ENCODE measurements around the gene TTC33. TPM values are rescaled to one million over a fixed set of nuclear protein-coding genes. Genes with fewer than 3 reads are reported as not detected.

Gene TTC33
- total RNA-seq, 6 experiments from 2014 or later: 5.6 to 9.2 (median 7.0) TPM

DNA sequence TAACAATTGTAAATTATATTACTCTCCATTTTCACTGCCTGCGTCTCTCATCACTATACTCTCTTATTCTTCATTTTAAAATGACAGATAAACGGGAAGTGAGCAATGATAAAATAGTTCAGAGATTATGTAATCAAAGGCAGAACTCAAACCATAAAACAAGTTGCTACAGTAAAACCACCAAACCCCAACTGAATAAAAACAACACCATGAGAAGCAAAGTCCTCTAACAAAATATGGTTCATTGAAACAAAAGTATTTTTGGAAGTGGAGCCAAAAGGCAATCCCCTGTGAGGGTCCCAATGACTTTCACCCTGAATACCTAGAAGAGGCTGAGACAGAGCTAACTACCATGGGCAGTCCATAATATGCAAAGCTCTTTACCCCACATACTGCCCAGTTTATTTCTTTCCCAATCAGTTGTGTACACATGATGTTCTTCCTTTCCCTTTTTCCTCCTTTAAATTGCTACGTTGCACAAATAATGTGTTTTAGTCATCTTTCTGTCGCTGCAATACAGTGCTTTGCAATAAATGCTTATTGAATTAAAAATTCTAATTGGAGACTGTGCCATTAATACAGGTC lies 140.1 kb downstream of the TTC33 start:
- intact Hi-C loops (cut with DNase I): no loop called here
- Histone ChIP-seq H3K4me3 (no peak overlapping the region), H3K36me3 (no peaks in the 10 kb centered on the region), H3K27me3 (no peaks in the 10 kb centered on the region), H3K4me1 (no peaks in the 10 kb centered on the region), H3K9me3 (no peaks in the 10 kb centered on the region), H3K27ac (no peak overlapping the region)
- no peak for TF ChIP-seq POLR2A (IDR thresholded peaks at IDR 0.05)
- TF ChIP-seq, protein P1, sequence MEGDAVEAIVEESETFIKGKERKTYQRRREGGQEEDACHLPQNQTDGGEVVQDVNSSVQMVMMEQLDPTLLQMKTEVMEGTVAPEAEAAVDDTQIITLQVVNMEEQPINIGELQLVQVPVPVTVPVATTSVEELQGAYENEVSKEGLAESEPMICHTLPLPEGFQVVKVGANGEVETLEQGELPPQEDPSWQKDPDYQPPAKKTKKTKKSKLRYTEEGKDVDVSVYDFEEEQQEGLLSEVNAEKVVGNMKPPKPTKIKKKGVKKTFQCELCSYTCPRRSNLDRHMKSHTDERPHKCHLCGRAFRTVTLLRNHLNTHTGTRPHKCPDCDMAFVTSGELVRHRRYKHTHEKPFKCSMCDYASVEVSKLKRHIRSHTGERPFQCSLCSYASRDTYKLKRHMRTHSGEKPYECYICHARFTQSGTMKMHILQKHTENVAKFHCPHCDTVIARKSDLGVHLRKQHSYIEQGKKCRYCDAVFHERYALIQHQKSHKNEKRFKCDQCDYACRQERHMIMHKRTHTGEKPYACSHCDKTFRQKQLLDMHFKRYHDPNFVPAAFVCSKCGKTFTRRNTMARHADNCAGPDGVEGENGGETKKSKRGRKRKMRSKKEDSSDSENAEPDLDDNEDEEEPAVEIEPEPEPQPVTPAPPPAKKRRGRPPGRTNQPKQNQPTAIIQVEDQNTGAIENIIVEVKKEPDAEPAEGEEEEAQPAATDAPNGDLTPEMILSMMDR (IDR thresholded peaks at IDR 0.05): no peak
- ATAC-seq (peak; percentile 36 to 65 (median 54)), DNase-seq (no peak)
- WGBS (ENCODE audit: insufficient coverage, low coverage, low lambda C conversion rate, missing lambda C conversion rate): 50% methylated on average over 4 of the region's 4 CpGs

DNA sequence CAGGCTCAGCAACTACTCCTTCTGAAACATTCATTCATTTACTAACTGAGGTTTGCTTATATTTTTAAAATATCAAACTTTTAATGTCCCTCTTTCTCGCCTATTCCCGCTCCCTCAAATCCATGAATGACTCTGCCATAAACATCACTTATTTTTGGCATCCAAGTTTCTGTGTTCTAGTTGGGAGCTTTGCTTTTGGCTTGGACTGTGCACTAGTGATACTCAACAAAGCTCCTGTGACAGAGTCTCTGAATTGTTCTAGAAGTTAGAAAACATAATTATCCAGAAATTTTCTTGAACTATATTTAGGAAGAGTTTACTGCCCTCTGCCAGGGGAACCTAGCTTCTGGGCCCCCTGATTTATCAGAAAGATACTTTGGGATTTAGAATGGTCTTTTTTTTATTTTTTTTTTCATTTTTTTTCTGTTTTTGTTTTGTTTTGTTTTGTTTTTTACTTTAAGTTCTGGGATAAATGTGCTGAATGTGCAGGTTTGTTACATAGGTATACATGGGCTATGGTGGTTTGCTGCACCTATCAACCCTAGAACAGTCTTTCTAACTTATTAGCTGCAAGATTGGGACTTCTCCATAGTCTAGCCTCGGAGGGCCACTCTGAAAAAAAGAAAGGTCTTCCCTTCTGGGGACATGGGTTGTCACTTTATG lies 140.7 kb downstream of the TTC33 start:
- DNase-seq (no peak), ATAC-seq (peak in 1 of 4 donors; percentile 15)
- no peaks in the 10 kb centered on the region for H3K9me3 ChIP-seq
- no peaks in the 10 kb centered on the region for H3K27me3 ChIP-seq
- WGBS (ENCODE audit: insufficient coverage, low coverage, low lambda C conversion rate, missing lambda C conversion rate): 43% methylated on average over 3 of the region's 3 CpGs
- no peak overlapping the region for H3K27ac ChIP-seq
- TF ChIP-seq, protein P1 (IDR thresholded peaks at IDR 0.05): no peak
- TF ChIP-seq POLR2A (IDR thresholded peaks at IDR 0.05): no peak
- H3K4me3 ChIP-seq: no peak overlapping the region
- intact Hi-C loops (cut with DNase I): no loop called here
- H3K36me3 ChIP-seq: no peaks in the 10 kb centered on the region
- H3K4me1 ChIP-seq: no peaks in the 10 kb centered on the region

DNA sequence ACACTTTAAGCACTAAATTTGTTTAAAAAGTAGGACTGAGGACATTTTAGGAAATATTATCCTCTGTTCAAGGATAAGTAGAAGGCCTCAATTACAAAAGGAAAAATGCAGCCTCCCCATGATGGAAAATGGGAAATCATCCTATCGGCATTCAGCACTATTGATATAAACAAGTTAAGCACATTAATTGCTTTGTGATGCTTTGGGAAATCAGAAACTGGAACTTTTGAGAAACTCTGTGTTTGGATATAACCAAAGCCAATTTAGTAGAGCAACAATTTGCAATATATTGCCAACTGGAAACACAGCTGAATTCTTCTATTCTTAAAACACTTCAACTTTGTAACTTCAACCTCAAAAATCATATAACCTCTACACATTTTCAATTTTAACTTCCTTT lies 141.3 kb downstream of the TTC33 start:
- no peak overlapping the region for H3K27ac ChIP-seq
- intact Hi-C loops (cut with DNase I): no loop called here

DNA sequence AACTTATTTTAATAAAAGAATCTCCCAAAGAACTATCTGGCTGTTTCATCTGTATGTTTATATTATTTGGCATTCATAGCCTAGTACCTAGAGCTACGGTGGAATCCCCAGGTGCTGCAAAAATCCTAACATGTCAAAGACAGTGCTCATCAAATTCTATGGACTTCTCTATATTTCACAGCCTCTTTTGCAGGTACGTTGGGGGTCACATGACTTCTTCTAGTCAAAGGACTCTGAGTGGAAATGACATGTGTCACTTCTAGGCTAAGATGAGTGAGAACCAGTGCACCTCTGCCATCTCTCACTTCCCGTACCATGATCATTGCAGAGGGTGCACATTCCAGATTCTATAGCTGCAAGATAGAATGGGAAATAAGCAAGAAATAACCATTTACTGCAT lies 148.6 kb downstream of the TTC33 start:
- H3K9me3 ChIP-seq: no peaks in the 10 kb centered on the region
- no peaks in the 10 kb centered on the region for H3K36me3 ChIP-seq
- no peaks in the 10 kb centered on the region for H3K27me3 ChIP-seq
- no peak overlapping the region for H3K4me3 ChIP-seq
- 66% methylated on average over 3 of the region's 3 CpGs for WGBS (ENCODE audit: insufficient coverage, low coverage, low lambda C conversion rate, missing lambda C conversion rate)
- intact Hi-C loops (cut with DNase I): no loop called here
- no peak for DNase-seq
- no peak for ATAC-seq
- no peaks in the 10 kb centered on the region for H3K4me1 ChIP-seq
- TF ChIP-seq, protein P1 (IDR thresholded peaks at IDR 0.05): no peak
- TF ChIP-seq POLR2A (IDR thresholded peaks at IDR 0.05): no peak
- H3K27ac ChIP-seq: no peak overlapping the region

More for the DNA sequence above, 141.3 kb downstream of the TTC33 start:
- Histone ChIP-seq H3K9me3 (no peaks in the 10 kb centered on the region), H3K27me3 (no peaks in the 10 kb centered on the region), H3K4me1 (no peaks in the 10 kb centered on the region), H3K36me3 (no peaks in the 10 kb centered on the region), H3K4me3 (no peak overlapping the region)
- TF ChIP-seq, protein P1 (IDR thresholded peaks at IDR 0.05): no peak
- TF ChIP-seq POLR2A (IDR thresholded peaks at IDR 0.05): no peak
- WGBS (ENCODE audit: insufficient coverage, low coverage, low lambda C conversion rate, missing lambda C conversion rate): 70% methylated on average over 1 of the region's 1 CpG
- DNase-seq (no peak), ATAC-seq (no peak)

All from right lobe of liver (tissue), 6 donors.